Thoracic aorta (tissue), 2 donors: ENCODE data around the gene PAGR1. TPM values are rescaled to one million over a fixed set of nuclear protein-coding genes. Genes with fewer than 3 reads are reported as not detected.
"Not testable (repeated sequence)": the region's sequence is repeated elsewhere in the genome, so short reads cannot be mapped to it uniquely, and the experiment has no call there.

Experiments used
- ATAC-seq: fragments of 150-250 bp; one replicate; pipeline ENCODE4 v1.8.0; 2017; ENCODE audit warnings: low read depth; ENCODE audit not compliant: insufficient number of reproducible peaks, low FRiP score
- DNase-seq: peaks from one replicate; pipeline ENCODE4 v3.0.0-alpha.2; 2020; ENCODE audit warnings: low spot score
- H3K27ac ChIP-seq, 2 donors: fragments of 200-600 bp; sonication (generic); 1 replicate in 1 of 2; 2 replicates in 1 of 2; pipeline ENCODE4 v1.5.1; 2016; ENCODE audit warnings: mild to moderate bottlenecking in 2 of 2, moderate library complexity in 2 of 2
- H3K27me3 ChIP-seq: fragments of 200-600 bp; sonication (generic); replicated peaks from 2 replicates; pipeline ENCODE4 v1.6.0; 2016; ENCODE audit warnings: mild to moderate bottlenecking; ENCODE audit not compliant: insufficient read depth
- H3K36me3 ChIP-seq: fragments of 200-600 bp; sonication (generic); one replicate; pipeline ENCODE4 v1.5.1; 2016
- H3K4me1 ChIP-seq, 2 donors: fragments of 200-600 bp; sonication (generic); 1 replicate in 1 of 2; 2 replicates in 1 of 2; pipeline versions ENCODE4 v1.5.1 to v1.6.0; 2016; ENCODE audit warnings: low read depth in 2 of 2, mild to moderate bottlenecking in 1 of 2; ENCODE audit not compliant: control insufficient read depth in 1 of 2
- H3K4me3 ChIP-seq: fragments of 200-600 bp; sonication (generic); 2 replicates; pipeline ENCODE4 v1.5.1; 2016; ENCODE audit warnings: mild to moderate bottlenecking
- H3K9me3 ChIP-seq: fragments of 200-600 bp; sonication (generic); 2 replicates; pipeline ENCODE4 v1.5.1; 2016
- total RNA-seq, 2 donors: library from RNA; depleted of rRNA; stranded (reverse); fragments of >200 nt; gene quantifications; one replicate each; pipeline versions ENCODE4 v1.1.0 to v1.2.3, GENCODE V29; 2016
- TF ChIP-seq, protein P1 (sequence below): fragments of 200-600 bp; sonication (generic); IDR thresholded peaks from one replicate; pipeline ENCODE4 v1.5.1; 2019; ENCODE audit warnings: antibody characterized with exemption

The PAGR1 gene
- total RNA-seq, 2 donors from 2014 or later = 40.8 to 45.2 TPM

DNA sequence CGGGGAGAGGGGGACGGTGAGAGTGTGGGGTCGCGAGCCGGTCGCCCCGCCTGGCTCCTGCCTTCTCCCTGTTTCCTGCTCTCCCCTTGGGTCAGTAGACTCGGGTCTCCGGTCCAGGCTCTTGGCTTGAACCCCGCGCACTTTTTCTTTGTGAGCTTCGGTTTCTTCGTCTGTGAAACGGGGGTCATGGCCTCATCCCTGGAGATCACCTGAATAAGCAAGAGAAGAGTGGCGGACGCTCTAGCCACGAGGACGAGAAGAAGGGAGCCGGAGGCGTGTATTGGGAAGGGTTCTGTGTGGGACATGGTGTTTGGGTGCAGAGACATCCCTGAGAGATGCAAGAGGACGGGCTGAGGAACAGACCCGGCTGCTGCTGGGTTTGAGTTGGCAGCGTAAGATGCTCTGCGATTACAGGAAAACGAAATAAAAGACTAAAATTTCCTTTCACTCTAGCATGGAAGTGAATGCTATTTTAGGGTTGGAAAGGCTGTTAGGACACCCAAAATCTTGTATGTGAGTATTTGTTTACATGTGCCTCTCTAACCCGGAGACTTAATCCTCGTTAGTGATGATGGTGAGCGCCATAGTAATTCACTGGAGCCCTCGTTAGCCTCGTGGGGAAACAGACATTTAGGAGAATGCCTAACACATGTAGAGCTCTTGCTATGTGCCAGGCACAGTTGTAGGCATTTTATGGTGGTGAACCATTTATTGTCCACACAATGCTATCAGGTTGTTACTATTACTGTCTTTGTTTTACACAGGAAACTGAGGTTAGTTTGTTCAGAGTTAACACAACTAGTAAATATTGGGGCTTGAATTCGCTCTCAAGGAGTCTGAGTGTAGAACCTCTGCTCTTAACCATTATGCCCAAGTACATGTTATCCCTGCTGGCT lies 24.8 kb upstream of the PAGR1 start:
- H3K27me3 ChIP-seq = no peaks in the 10 kb centered on the region
- H3K4me3 ChIP-seq = peak overlapping the region; percentile 79
- peaks cover 5 to 16% of the 10 kb centered on the region in 2 donors for H3K4me1 ChIP-seq
- H3K36me3 ChIP-seq = no peaks in the 10 kb centered on the region
- TF ChIP-seq, protein P1, sequence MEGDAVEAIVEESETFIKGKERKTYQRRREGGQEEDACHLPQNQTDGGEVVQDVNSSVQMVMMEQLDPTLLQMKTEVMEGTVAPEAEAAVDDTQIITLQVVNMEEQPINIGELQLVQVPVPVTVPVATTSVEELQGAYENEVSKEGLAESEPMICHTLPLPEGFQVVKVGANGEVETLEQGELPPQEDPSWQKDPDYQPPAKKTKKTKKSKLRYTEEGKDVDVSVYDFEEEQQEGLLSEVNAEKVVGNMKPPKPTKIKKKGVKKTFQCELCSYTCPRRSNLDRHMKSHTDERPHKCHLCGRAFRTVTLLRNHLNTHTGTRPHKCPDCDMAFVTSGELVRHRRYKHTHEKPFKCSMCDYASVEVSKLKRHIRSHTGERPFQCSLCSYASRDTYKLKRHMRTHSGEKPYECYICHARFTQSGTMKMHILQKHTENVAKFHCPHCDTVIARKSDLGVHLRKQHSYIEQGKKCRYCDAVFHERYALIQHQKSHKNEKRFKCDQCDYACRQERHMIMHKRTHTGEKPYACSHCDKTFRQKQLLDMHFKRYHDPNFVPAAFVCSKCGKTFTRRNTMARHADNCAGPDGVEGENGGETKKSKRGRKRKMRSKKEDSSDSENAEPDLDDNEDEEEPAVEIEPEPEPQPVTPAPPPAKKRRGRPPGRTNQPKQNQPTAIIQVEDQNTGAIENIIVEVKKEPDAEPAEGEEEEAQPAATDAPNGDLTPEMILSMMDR = no peak
- ATAC-seq (no peak), DNase-seq (no peak)
- no peaks in the 10 kb centered on the region for H3K9me3 ChIP-seq
- H3K27ac ChIP-seq = no peak overlapping the region

- H3K4me1 ChIP-seq = peaks cover 5 to 16% of the 10 kb centered on the region in 2 donors
- H3K4me3 ChIP-seq = no peak overlapping the region
- no peaks in the 10 kb centered on the region for H3K27me3 ChIP-seq
- no peak overlapping the region for H3K27ac ChIP-seq
- TF ChIP-seq, protein P1 = no peak
- no peak for DNase-seq
- ATAC-seq = no peak
- H3K9me3 ChIP-seq = no peaks in the 10 kb centered on the region
- H3K36me3 ChIP-seq = peaks cover 5% of the 10 kb centered on the region
Measured at GRCh38 chr16:29791845-29792807, 23.8 kb upstream of the PAGR1 start.

GRCh38 chr16:29793153-29793552 lies 22.8 kb upstream of the PAGR1 start:
- H3K4me3 ChIP-seq, DNase-seq, H3K27me3 ChIP-seq, H3K9me3 ChIP-seq, H3K27ac ChIP-seq, ATAC-seq, H3K36me3 ChIP-seq: not testable (repeated sequence)
- H3K4me1 ChIP-seq = peaks cover 5 to 16% of the 10 kb centered on the region in 2 donors

GRCh38 chr16:29794231-29794710 lies 21.7 kb upstream of the PAGR1 start:
- ATAC-seq (no peak), DNase-seq (no peak)
- Histone ChIP-seq H3K4me1 (peaks cover 5 to 16% of the 10 kb centered on the region in 2 donors), H3K4me3 (no peak overlapping the region), H3K9me3 (no peaks in the 10 kb centered on the region), H3K27ac (no peak overlapping the region), H3K27me3 (no peaks in the 10 kb centered on the region), H3K36me3 (peaks cover 18% of the 10 kb centered on the region)
- TF ChIP-seq, protein P1 = no peak

DNA sequence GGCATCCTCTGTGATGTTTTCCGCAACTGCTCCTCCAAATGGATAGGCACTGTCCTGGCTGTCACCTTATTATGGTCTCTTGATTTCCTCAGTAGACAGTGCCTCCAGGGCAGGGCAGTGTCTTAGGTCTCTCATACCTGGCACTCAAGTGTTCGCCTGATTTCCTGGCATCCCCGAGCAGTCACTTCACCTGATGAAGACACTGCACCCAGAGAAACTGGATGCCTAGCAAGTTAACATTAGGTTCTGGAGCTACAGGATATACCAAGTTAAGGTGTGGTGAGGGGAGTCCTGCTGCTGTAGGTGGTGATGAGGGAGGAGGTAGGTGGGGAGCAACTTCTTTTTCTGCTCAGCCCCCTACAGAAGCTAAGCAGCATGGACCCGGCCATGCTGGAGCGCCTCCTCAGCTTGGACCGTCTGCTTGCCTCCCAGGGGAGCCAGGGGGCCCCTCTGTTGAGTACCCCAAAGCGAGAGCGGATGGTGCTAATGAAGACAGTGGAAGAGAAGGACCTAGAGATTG lies 13.5 kb upstream of the PAGR1 start:
- no peaks in the 10 kb centered on the region for H3K27me3 ChIP-seq
- TF ChIP-seq, protein P1 = no peak
- H3K4me1 ChIP-seq = peaks cover 5 to 15% of the 10 kb centered on the region in 2 donors
- peaks cover 20% of the 10 kb centered on the region for H3K36me3 ChIP-seq
- DNase-seq (no peak), ATAC-seq (no peak)
- H3K9me3 ChIP-seq = no peaks in the 10 kb centered on the region
- H3K4me3 ChIP-seq = no peak overlapping the region
- no peak overlapping the region for H3K27ac ChIP-seq
